CD8-positive, alpha-beta memory T cell (primary cell): ENCODE results near the gene HOXA7. TPM values are rescaled to one million over a fixed set of nuclear protein-coding genes. Genes with fewer than 3 reads are reported as not detected.

Source experiments
- CTCF ChIA-PET: fragments of 350-600 bp; sonication (Branson Sonifier 250); formaldehyde crosslinking; loops from one replicate; lab custom pipeline; 2021; ENCODE audit warnings: antibody characterized with exemption; lab: Charles Lee
- POLR2A ChIA-PET: fragments of 350-600 bp; sonication (Branson Sonifier 250); formaldehyde crosslinking; loops from one replicate; lab custom pipeline; 2021; ENCODE audit warnings: antibody characterized with exemption; lab: Charles Lee
- DNase-seq, 5 donors: peaks; one replicate each; pipeline versions ENCODE4 v3.0.0 to v3.0.0-alpha.2; 2020 to 2022; ENCODE audit warnings: mixed read lengths in 1 of 5
- H3K27ac ChIP-seq: one replicate; pipeline ENCODE4 v1.7.0; 2013; ENCODE audit warnings: low read depth, mild to moderate bottlenecking, low read length, moderate library complexity
- H3K27me3 ChIP-seq: 2 replicates; pipeline ENCODE4 v1.7.0; 2013; ENCODE audit warnings: low read length, mild to moderate bottlenecking; ENCODE audit not compliant: insufficient read depth, poor library complexity, severe bottlenecking
- H3K36me3 ChIP-seq: 2 replicates; pipeline ENCODE4 v1.7.0; 2013; ENCODE audit warnings: mild to moderate bottlenecking, low read length, moderate library complexity; ENCODE audit not compliant: insufficient read depth
- H3K4me1 ChIP-seq: 2 replicates; pipeline ENCODE4 v1.7.0; 2013; ENCODE audit warnings: mild to moderate bottlenecking, low read length, moderate library complexity; ENCODE audit not compliant: insufficient read depth
- H3K4me3 ChIP-seq: 2 replicates; pipeline ENCODE4 v1.7.0; 2013; ENCODE audit warnings: mild to moderate bottlenecking, low read length
- H3K9me3 ChIP-seq: 2 replicates; pipeline ENCODE4 v1.7.0; 2013; ENCODE audit warnings: mild to moderate bottlenecking, low read length
- H3K27ac Mint-ChIP-seq, 8 donors: one replicate each; pipeline ENCODE4 v1.8.0; 2020 to 2021; ENCODE audit warnings: mixed read lengths in 8 of 8, mild to moderate bottlenecking in 6 of 8, inconsistent platforms in 3 of 8, moderate library complexity in 3 of 8
- H3K27me3 Mint-ChIP-seq, 2 donors: one replicate each; pipeline ENCODE4 v1.8.0; 2020 to 2021; ENCODE audit warnings: mixed read lengths in 2 of 2, mild to moderate bottlenecking in 1 of 2, moderate library complexity in 1 of 2
- H3K36me3 Mint-ChIP-seq, 3 donors: one replicate each; pipeline ENCODE4 v1.8.0; 2020 to 2021; ENCODE audit warnings: mixed read lengths in 3 of 3, inconsistent platforms in 1 of 3, mild to moderate bottlenecking in 1 of 3
- H3K4me1 Mint-ChIP-seq, 3 donors: one replicate each; pipeline ENCODE4 v1.8.0; 2020 to 2021; ENCODE audit warnings: mixed read lengths in 3 of 3, inconsistent platforms in 1 of 3, mild to moderate bottlenecking in 1 of 3
- H3K4me3 Mint-ChIP-seq, 7 donors: one replicate each; pipeline ENCODE4 v1.8.0; 2020 to 2021; ENCODE audit warnings: mixed read lengths in 7 of 7, mild to moderate bottlenecking in 6 of 7, moderate library complexity in 4 of 7, inconsistent platforms in 2 of 7
- H3K9me3 Mint-ChIP-seq, 5 donors: one replicate each; pipeline ENCODE4 v1.8.0; 2020 to 2022; ENCODE audit warnings: mixed read lengths in 5 of 5, mild to moderate bottlenecking in 3 of 5, moderate library complexity in 2 of 5, inconsistent platforms in 1 of 5
- polyA plus RNA-seq: library from polyadenylated mRNA; unstranded; fragments of 300-500 nt; fragmentation: Illumina TruSeq; gene quantifications from one replicate; pipeline ENCODE4 v1.2.3, GENCODE V29; 2021
- total RNA-seq, 2 experiments: library from RNA; stranded (reverse); gene quantifications; one replicate each; pipeline ENCODE4 v1.2.3, GENCODE V29; 2021

HOXA7 gene
- total and polyA plus RNA-seq, 3 experiments from 2014 or later: not detected

DNA sequence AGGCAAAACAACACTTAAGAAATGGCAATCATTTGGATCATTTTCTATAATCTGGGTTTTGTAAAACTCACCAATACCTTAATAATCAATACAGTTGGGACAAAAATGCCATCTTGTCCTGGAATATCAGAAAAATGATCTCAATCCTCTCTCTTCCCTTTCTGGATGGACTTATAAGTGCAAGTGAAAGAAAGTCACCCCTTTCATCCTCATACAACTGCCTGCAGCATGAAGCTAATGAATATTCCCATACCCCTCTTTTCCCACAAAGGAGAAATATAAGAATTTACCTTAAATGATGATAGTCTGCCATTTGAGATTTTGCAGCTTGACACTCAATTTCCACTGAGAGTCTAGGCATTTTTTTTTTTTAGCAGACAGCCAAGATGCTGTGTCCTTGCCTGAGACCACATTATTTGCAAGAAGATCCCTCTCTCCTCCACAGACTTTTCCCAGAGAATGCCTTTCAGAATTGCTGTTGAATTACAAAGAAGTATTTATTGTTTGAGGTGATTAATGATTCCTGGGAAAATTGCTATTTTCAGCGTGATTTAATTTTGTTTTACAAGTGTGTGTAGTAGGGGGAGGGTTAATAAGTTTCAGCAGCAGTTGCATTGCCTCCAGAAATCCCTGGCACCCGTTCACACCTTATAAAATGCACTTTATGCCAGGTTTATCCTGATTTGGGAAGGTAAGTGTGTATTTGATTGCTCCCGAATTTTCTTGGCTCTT, 29.7 kb downstream of the HOXA7 start:
- Histone ChIP-seq H3K27me3 (peaks cover 5% of the 10 kb centered on the region), H3K36me3 (no peaks in the 10 kb centered on the region), H3K9me3 (no peaks in the 10 kb centered on the region), H3K27ac (no peak overlapping the region), H3K4me3 (no peak overlapping the region), H3K4me1 (peaks cover 6% of the 10 kb centered on the region)
- Mint-ChIP-seq H3K36me3 (no peaks in the 10 kb centered on the region), H3K27ac (peak overlapping the region in 1 of 8 donors; percentile 18), H3K4me1 (peaks cover 0 to 3% (median 0%) of the 10 kb centered on the region in 3 donors), H3K4me3 (peak overlapping the region in 1 of 7 donors; percentile 36), H3K27me3 (peaks cover 32 to 65% of the 10 kb centered on the region in 2 donors), H3K9me3 (no peaks in the 10 kb centered on the region)
- DNase-seq: no peak
- CTCF ChIA-PET: interaction anchor here (0.8 kb wide), 1 partner anchor 24 kb away, joined by 3 read pairs; no protein-coding TSS in a partner anchor
- POLR2A ChIA-PET: no interaction called here

- Histone ChIP-seq H3K4me1 (peaks cover under 1% of the 10 kb centered on the region), H3K36me3 (no peaks in the 10 kb centered on the region), H3K9me3 (no peaks in the 10 kb centered on the region), H3K4me3 (no peak overlapping the region), H3K27ac (no peak overlapping the region), H3K27me3 (peaks cover 5% of the 10 kb centered on the region)
- DNase-seq: no peak
- H3K27ac Mint-ChIP-seq: no peak overlapping the region
- no peaks in the 10 kb centered on the region for H3K9me3 Mint-ChIP-seq
- H3K36me3 Mint-ChIP-seq: no peaks in the 10 kb centered on the region
- H3K4me3 Mint-ChIP-seq: no peak overlapping the region
- ChIA-PET POLR2A (interaction anchor here (0.7 kb wide), 1 partner anchor 148 kb away, joined by 3 read pairs; no protein-coding TSS in a partner anchor), CTCF (no interaction called here)
- peaks cover 30 to 59% of the 10 kb centered on the region in 2 donors for H3K27me3 Mint-ChIP-seq
- no peaks in the 10 kb centered on the region for H3K4me1 Mint-ChIP-seq
Observed at GRCh38 chr7:27125986-27126394, 30.5 kb downstream of the HOXA7 start.

GRCh38 chr7:27124902-27125689, 31.4 kb downstream of the HOXA7 start:
- no peaks in the 10 kb centered on the region for H3K9me3 Mint-ChIP-seq
- ChIA-PET POLR2A (no interaction called here), CTCF (no interaction called here)
- H3K9me3 ChIP-seq: no peaks in the 10 kb centered on the region
- no peaks in the 10 kb centered on the region for H3K36me3 Mint-ChIP-seq
- DNase-seq: no peak
- H3K4me3 ChIP-seq: no peak overlapping the region
- no peak overlapping the region for H3K27ac ChIP-seq
- no peak overlapping the region for H3K27ac Mint-ChIP-seq
- no peaks in the 10 kb centered on the region for H3K4me1 Mint-ChIP-seq
- peaks cover 5% of the 10 kb centered on the region for H3K27me3 ChIP-seq
- no peaks in the 10 kb centered on the region for H3K36me3 ChIP-seq
- peaks cover 30 to 59% of the 10 kb centered on the region in 2 donors for H3K27me3 Mint-ChIP-seq
- H3K4me1 ChIP-seq: no peaks in the 10 kb centered on the region
- H3K4me3 Mint-ChIP-seq: peak overlapping the region in 1 of 7 donors; percentile 13

GRCh38 chr7:27124096-27124901, 32.2 kb downstream of the HOXA7 start:
- DNase-seq: no peak
- Histone ChIP-seq H3K4me3 (no peak overlapping the region), H3K9me3 (no peaks in the 10 kb centered on the region), H3K4me1 (no peaks in the 10 kb centered on the region), H3K27me3 (peaks cover 5% of the 10 kb centered on the region), H3K27ac (no peak overlapping the region), H3K36me3 (no peaks in the 10 kb centered on the region)
- no peaks in the 10 kb centered on the region for H3K36me3 Mint-ChIP-seq
- H3K27ac Mint-ChIP-seq: no peak overlapping the region
- POLR2A ChIA-PET: no interaction called here
- H3K4me3 Mint-ChIP-seq: peak overlapping the region in 1 of 7 donors; percentile 13
- H3K4me1 Mint-ChIP-seq: no peaks in the 10 kb centered on the region
- CTCF ChIA-PET: no interaction called here
- no peaks in the 10 kb centered on the region for H3K9me3 Mint-ChIP-seq
- peaks cover 30 to 58% of the 10 kb centered on the region in 2 donors for H3K27me3 Mint-ChIP-seq

- Histone ChIP-seq H3K36me3 (no peaks in the 10 kb centered on the region), H3K27me3 (peaks cover 5% of the 10 kb centered on the region), H3K9me3 (no peaks in the 10 kb centered on the region), H3K4me1 (no peaks in the 10 kb centered on the region), H3K4me3 (no peak overlapping the region), H3K27ac (no peak overlapping the region)
- no peak for DNase-seq
- peaks cover 26 to 53% of the 10 kb centered on the region in 2 donors for H3K27me3 Mint-ChIP-seq
- CTCF ChIA-PET: no interaction called here
- POLR2A ChIA-PET: no interaction called here
- no peaks in the 10 kb centered on the region for H3K36me3 Mint-ChIP-seq
- H3K27ac Mint-ChIP-seq: no peak overlapping the region
- no peaks in the 10 kb centered on the region for H3K9me3 Mint-ChIP-seq
- no peaks in the 10 kb centered on the region for H3K4me1 Mint-ChIP-seq
- H3K4me3 Mint-ChIP-seq: no peak overlapping the region
Observed at GRCh38 chr7:27123477-27124053, 32.9 kb downstream of the HOXA7 start.

DNA sequence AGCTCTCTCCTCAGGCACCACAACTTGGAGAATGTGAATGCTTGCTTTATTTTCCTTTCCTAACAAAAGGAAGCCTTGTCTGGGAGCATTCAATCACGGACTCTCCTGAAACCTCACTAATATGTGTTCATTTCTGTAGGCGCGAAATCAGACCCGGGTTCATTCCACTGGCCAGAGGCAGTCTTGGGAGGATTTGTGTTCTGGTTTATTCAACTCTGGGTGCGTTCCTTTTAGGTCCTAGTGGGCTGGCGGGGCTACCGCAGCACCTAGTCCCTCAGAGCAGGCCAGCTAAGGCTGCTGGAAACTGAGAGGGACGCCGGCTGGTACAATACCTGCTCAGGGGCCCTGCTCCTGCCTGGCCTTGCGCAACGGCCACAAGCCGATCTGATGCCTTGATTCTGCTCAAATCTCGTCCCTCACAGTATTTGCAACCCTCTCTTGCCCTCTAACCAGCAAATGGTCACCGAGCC, 33.4 kb downstream of the HOXA7 start:
- ChIA-PET CTCF (no interaction called here), POLR2A (no interaction called here)
- no peak for DNase-seq
- no peak overlapping the region for H3K27ac Mint-ChIP-seq
- no peaks in the 10 kb centered on the region for H3K4me1 Mint-ChIP-seq
- peaks cover 25 to 53% of the 10 kb centered on the region in 2 donors for H3K27me3 Mint-ChIP-seq
- H3K9me3 Mint-ChIP-seq: no peaks in the 10 kb centered on the region
- Histone ChIP-seq H3K27ac (no peak overlapping the region), H3K4me1 (no peaks in the 10 kb centered on the region), H3K9me3 (no peaks in the 10 kb centered on the region), H3K4me3 (no peak overlapping the region), H3K27me3 (peaks cover 5% of the 10 kb centered on the region), H3K36me3 (no peaks in the 10 kb centered on the region)
- no peak overlapping the region for H3K4me3 Mint-ChIP-seq
- H3K36me3 Mint-ChIP-seq: no peaks in the 10 kb centered on the region

- ChIA-PET POLR2A (no interaction called here), CTCF (no interaction called here)
- H3K27me3 Mint-ChIP-seq: peaks cover 21 to 49% of the 10 kb centered on the region in 2 donors
Observed at GRCh38 chr7:27122077-27122910, 34.2 kb downstream of the HOXA7 start.

More at GRCh38 chr7:27122077-27122910, 34.2 kb downstream of the HOXA7 start:
- Histone ChIP-seq H3K9me3 (no peaks in the 10 kb centered on the region), H3K4me1 (no peaks in the 10 kb centered on the region), H3K27me3 (peaks cover 5% of the 10 kb centered on the region), H3K27ac (no peak overlapping the region), H3K36me3 (no peaks in the 10 kb centered on the region), H3K4me3 (no peak overlapping the region)
- no peaks in the 10 kb centered on the region for H3K4me1 Mint-ChIP-seq
- H3K36me3 Mint-ChIP-seq: no peaks in the 10 kb centered on the region
- no peak for DNase-seq
- no peak overlapping the region for H3K27ac Mint-ChIP-seq
- no peaks in the 10 kb centered on the region for H3K9me3 Mint-ChIP-seq
- no peak overlapping the region for H3K4me3 Mint-ChIP-seq
